K562 (cell line): ENCODE measurements around the gene TTC19. TPM values are rescaled to one million over a fixed set of nuclear protein-coding genes. Genes with fewer than 3 reads are reported as not detected.

ENCODE experiments used
- CREM ChIP-seq: IDR thresholded peaks from 2 replicates; pipeline ENCODE4 v1.6.1; 2014; ENCODE audit warnings: antibody characterized with exemption, low read depth
- FOSL1 ChIP-seq: fragments of 200-800 bp; sonication (Bioruptor generic); conservative IDR thresholded peaks from 2 replicates; pipeline ENCODE4 v1.6.1; 2016; ENCODE audit warnings: missing genetic modification characterization, missing compliant biosample characterization
- HMG20A ChIP-seq: fragments of 450-650 bp; formaldehyde crosslinking; conservative IDR thresholded peaks from 2 replicates; pipeline ENCODE4 v1.4.0; 2020; ENCODE audit warnings: mild to moderate bottlenecking, mixed read lengths
- HNRNPUL1 ChIP-seq: fragments of 200-400 bp; formaldehyde crosslinking; IDR thresholded peaks from 2 replicates; pipeline ENCODE4 v1.6.1; 2017; ENCODE audit warnings: low read length
- ID3 ChIP-seq, 2 experiments: fragments of 250-450 bp in 1 of 2; fragments of 450-650 bp in 1 of 2; sonication (Bioruptor Pico) in 1 of 2; IDR thresholded peaks; 2 replicates each; pipeline versions ENCODE4 v1.6.1 to v1.8.0; 2016 to 2021; ENCODE audit warnings: mild to moderate bottlenecking in 2 of 2, moderate library complexity in 2 of 2, missing compliant biosample characterization in 1 of 2, missing genetic modification characterization in 1 of 2
- KDM1A ChIP-seq, 2 experiments: fragments of 450-650 bp; IDR thresholded peaks; 2 replicates each; pipeline ENCODE4 v1.6.1; 2016; ENCODE audit warnings: mild to moderate bottlenecking in 2 of 2
- KLF13 ChIP-seq: fragments of 450-650 bp; IDR thresholded peaks from 2 replicates; pipeline ENCODE4 v1.6.1; 2016; ENCODE audit warnings: missing genetic modification characterization, low read depth, mild to moderate bottlenecking, missing compliant biosample characterization, moderate library complexity, borderline replicate concordance
- MEF2A ChIP-seq: IDR thresholded peaks from 2 replicates; pipeline ENCODE4 v1.6.1; 2011; ENCODE audit warnings: low read depth, mild to moderate bottlenecking, low read length, moderate library complexity; ENCODE audit not compliant: control insufficient read depth
- MTA2 ChIP-seq: fragments of 450-650 bp; IDR thresholded peaks from 2 replicates; pipeline ENCODE4 v1.6.1; 2016; ENCODE audit warnings: low read depth
- NFRKB ChIP-seq: fragments of 450-650 bp; IDR thresholded peaks from 2 replicates; pipeline ENCODE4 v1.6.1; 2016; ENCODE audit warnings: low read depth
- PHF20 ChIP-seq: fragments of 450-650 bp; IDR thresholded peaks from 2 replicates; pipeline ENCODE4 v1.6.1; 2018; ENCODE audit not compliant: partially characterized antibody
- SIN3A ChIP-seq, 2 experiments: fragments of 150-350 bp in 1 of 2; IDR thresholded peaks; 2 replicates each; pipeline ENCODE4 v1.6.1; 2011 to 2016; ENCODE audit warnings: borderline replicate concordance in 2 of 2, low read depth in 2 of 2, low read length in 2 of 2, mild to moderate bottlenecking in 2 of 2, moderate library complexity in 2 of 2; ENCODE audit not compliant: control insufficient read depth in 1 of 2
- SMARCE1 ChIP-seq: fragments of 450-650 bp; IDR thresholded peaks from 2 replicates; pipeline ENCODE4 v1.7.1; 2016; ENCODE audit warnings: mild to moderate bottlenecking
- TCF7L2 ChIP-seq: fragments of 150-350 bp; IDR thresholded peaks from 2 replicates; pipeline ENCODE4 v1.6.1; 2016; ENCODE audit warnings: low read depth, mild to moderate bottlenecking, low read length, moderate library complexity
- TFE3 ChIP-seq: fragments of 450-650 bp; formaldehyde crosslinking; IDR thresholded peaks from 2 replicates; pipeline ENCODE4 v1.4.0; 2020; ENCODE audit warnings: mild to moderate bottlenecking, mixed read lengths
- ZNF175 ChIP-seq: fragments of 200-800 bp; sonication (Bioruptor generic); IDR thresholded peaks from 2 replicates; pipeline ENCODE4 v1.6.1; 2016; ENCODE audit warnings: low read depth, mild to moderate bottlenecking, missing genetic modification characterization, missing compliant biosample characterization
- ZNF280A ChIP-seq: fragments of 450-650 bp; IDR thresholded peaks from 2 replicates; pipeline ENCODE4 v1.6.1; 2018; ENCODE audit warnings: mild to moderate bottlenecking, low read depth; ENCODE audit not compliant: partially characterized antibody
- ZNF592 ChIP-seq: fragments of 450-650 bp; IDR thresholded peaks from 2 replicates; pipeline ENCODE4 v1.6.1; 2017; ENCODE audit warnings: antibody characterized with exemption, mild to moderate bottlenecking
- polyA plus RNA-seq, 8 experiments: library from polyadenylated mRNA; depleted of rRNA in 4 of 8; stranded (reverse) in 5 of 8; unstranded in 3 of 8; fragments of >200 nt; fragmentation: Nextera tagmentation in 2 of 8; fragmentation: Illumina TruSeq in 1 of 8; extraction: Ambion mirVana in 2 of 8; extraction: Trizol in 1 of 8; gene quantifications; 2 replicates each; pipeline versions ENCODE4 v1.2.1 to v1.2.3, GENCODE V29; 2011 to 2014; ENCODE audit warnings: inconsistent platforms in 1 of 8, missing spikeins in 1 of 8
- total RNA-seq, 7 experiments: library from RNA; depleted of rRNA in 6 of 7; stranded (reverse); fragments of >200 nt in 6 of 7; fragmentation: Illumina TruSeq in 2 of 7; extraction: Trizol in 2 of 7; gene quantifications; 2 replicates each; pipeline versions ENCODE4 v1.2.1 to v1.2.3, GENCODE V29; 2011 to 2021; ENCODE audit warnings: low replicate concordance in 1 of 7

TTC19 gene
- total and polyA plus RNA-seq, 9 of the 15 experiments (the other 6 are each of a cell fraction or from before 2014, with no cell fraction given): 8.1 to 60.8 (median 25.3) TPM

- TF ChIP-seq ZNF280A (no peak), PHF20 (no peak), NFRKB (peak; percentile 64), HMG20A (CRISPR knock-in tag) (no peak), HNRNPUL1 (no peak), ZNF175 (CRISPR knock-in tag) (peak; percentile 89), MEF2A (no peak), SMARCE1 (peak; percentile 91), ID3 (CRISPR knock-in tag; IDR thresholded peaks at IDR 0.05) (no peak), ID3 (tag; IDR thresholded peaks at IDR 0.05) (0 out of 2 replicates have a peak, but pooled peaks have one; percentile 45), SIN3A (IDR thresholded peaks at IDR 0.05; ENCODE audit: borderline replicate concordance in 2 of 2, control insufficient read depth in 1 of 2, low read depth in 2 of 2, low read length in 2 of 2) (no peak), KDM1A (IDR thresholded peaks at IDR 0.05) (0 out of 4 replicates have a peak, but pooled peaks of 1 of the 2 experiments have one; percentile 13), TCF7L2 (no peak), ZNF592 (peak; percentile 79), KLF13 (no peak), FOSL1 (tag) (peak; percentile 99), CREM (peak; percentile 36; the same call in 1 of the 2 replicates), TFE3 (CRISPR knock-in tag) (peak; percentile 32), MTA2 (no peak)
- TF ChIP-seq, all 486 proteins: peak for 51
Observed at GRCh38 chr17:16027708-16028584, 28.3 kb downstream of the TTC19 start (continued).
